GM12878 (cell line): Measurements from ENCODE around the gene DUOXA2. TPM values are rescaled to one million over a fixed set of nuclear protein-coding genes. Genes with fewer than 3 reads are reported as not detected.

Source experiments
- ATAC-seq: fragments of 200-7000 bp; cut with Tn5 transposase; 3 replicates; pipeline ENCODE4 v1.9.1; 2020; ENCODE audit warnings: mild to moderate bottlenecking, moderate library complexity
- BruUV-seq: library from RNA; stranded (reverse); fragments of 400-500 nt; replicated peaks from 2 replicates; lab custom pipeline; 2021; lab: Mats Ljungman, UMichigan
- CTCF ChIA-PET: fragments of 300-600 bp; sonication (Branson Sonifier 250); formaldehyde crosslinking; extraction: SDS; loops from one replicate; lab custom pipeline; 2021; ENCODE audit warnings: inconsistent platforms; lab: Yijun Ruan, JAX
- POLR2A ChIA-PET: fragments of 350-600 bp; formaldehyde crosslinking; extraction: SDS; loops from one replicate; lab custom pipeline; 2021; ENCODE audit warnings: inconsistent platforms; lab: Charles Lee
- RAD21 ChIA-PET: fragments of 300-600 bp; sonication (Branson Sonifier 250); formaldehyde crosslinking; loops from one replicate; lab custom pipeline; 2023; ENCODE audit warnings: antibody characterized with exemption; ENCODE audit not compliant: unreplicated experiment; lab: Charles Lee
- SMC1A ChIA-PET: fragments of 300-600 bp; sonication (Branson Sonifier 250); formaldehyde crosslinking; loops from one replicate; lab custom pipeline; 2023; ENCODE audit not compliant: unreplicated experiment, uncharacterized antibody; lab: Charles Lee
- DNase-seq: peaks from one replicate; pipeline ENCODE4 v3.0.0-alpha.2; 2011; ENCODE audit warnings: low read depth, low spot score
- FAIRE-seq: peaks from 3 replicates; lab custom pipeline; 2011; peaks lifted over from hg19 to GRCh38; lab: Jason Lieb, UNC
- H2AFZ ChIP-seq: 2 replicates; pipeline ENCODE4 v1.6.0; 2011; ENCODE audit warnings: low read depth, low read length, control low read depth; ENCODE audit not compliant: control insufficient read depth
- H3K27ac ChIP-seq: 2 replicates; pipeline ENCODE4 v1.5.1; 2011; ENCODE audit warnings: control low read depth; ENCODE audit not compliant: control insufficient read depth, insufficient read depth
- H3K27me3 ChIP-seq, 2 experiments: replicated peaks in 1 of 2; 2 replicates each; pipeline versions ENCODE4 v1.6.0 to v1.6.1; 2011; ENCODE audit warnings: low read length in 1 of 2; ENCODE audit not compliant: control insufficient read depth in 2 of 2, insufficient read depth in 2 of 2
- H3K36me3 ChIP-seq, 2 experiments: 2 replicates each; pipeline ENCODE4 v1.5.1; 2011; ENCODE audit warnings: low read length in 1 of 2; ENCODE audit not compliant: control insufficient read depth in 2 of 2, insufficient read depth in 2 of 2
- H3K4me1 ChIP-seq: 2 replicates; pipeline ENCODE4 v1.6.1; 2011; ENCODE audit warnings: mild to moderate bottlenecking, low read length, moderate library complexity, mixed read lengths; ENCODE audit not compliant: control insufficient read depth, insufficient read depth
- H3K4me2 ChIP-seq: 2 replicates; pipeline ENCODE4 v1.6.0; 2011; ENCODE audit warnings: control low read depth; ENCODE audit not compliant: control insufficient read depth, insufficient read depth
- H3K4me3 ChIP-seq: fragments of 200-600 bp; sonication (generic); 2 replicates; pipeline ENCODE4 v1.5.1; 2016
- H3K79me2 ChIP-seq: 2 replicates; pipeline ENCODE4 v1.6.0; 2011; ENCODE audit warnings: low read length; ENCODE audit not compliant: control insufficient read depth, insufficient read depth
- H3K9ac ChIP-seq: 2 replicates; pipeline ENCODE4 v1.8.0; 2011; ENCODE audit warnings: low read length, control low read depth, mixed read lengths; ENCODE audit not compliant: control insufficient read depth, insufficient read depth
- H3K9me3 ChIP-seq: replicated peaks from 3 replicates; pipeline ENCODE4 v1.5.1; 2011; ENCODE audit warnings: mild to moderate bottlenecking, low read length; ENCODE audit not compliant: control insufficient read depth, insufficient read depth
- H4K20me1 ChIP-seq: 2 replicates; pipeline ENCODE4 v1.6.0; 2011; ENCODE audit not compliant: control insufficient read depth, insufficient read depth
- HDAC2 ChIP-seq: fragments of 200-600 bp; sonication (generic); IDR thresholded peaks from 2 replicates; pipeline ENCODE4 v1.6.1; 2017
- RBBP5 ChIP-seq: fragments of 200-600 bp; sonication (generic); conservative IDR thresholded peaks from 2 replicates; pipeline ENCODE4 v1.6.1; 2016
- SMC3 ChIP-seq: IDR thresholded peaks from 2 replicates; pipeline ENCODE4 v1.6.1; 2011; ENCODE audit warnings: low read length, improper control_type of control experiment, borderline replicate concordance
- ZBED1 ChIP-seq: IDR thresholded peaks from 2 replicates; pipeline ENCODE4 v1.6.1; 2016; ENCODE audit warnings: borderline replicate concordance
- whole genome bisulfite sequencing: methylation state at CpG from one replicate; pipeline ENCODE4 v1.1.6; 2016; ENCODE audit warnings: low lambda C conversion rate; ENCODE audit not compliant: insufficient replicate concordance, insufficient coverage; ENCODE audit errors: missing lambda C conversion rate; 5-methylcytosine and 5-hydroxymethylcytosine counted together
- in situ Hi-C: fragments of 300-500 bp; cut with MboI; formaldehyde crosslinking; loops from 9 replicates; pipeline ENCODE4 v1.14.3; 2018; ENCODE audit warnings: mixed read lengths
- intact Hi-C: fragments of 100-400 bp; cut with micrococcal nuclease; formaldehyde crosslinking; loops from one replicate; pipeline ENCODE4 v1.14.2; 2022; ENCODE audit not compliant: unreplicated experiment
- polyA plus RNA-seq, 11 experiments: library from polyadenylated mRNA; depleted of rRNA in 4 of 11; unstranded in 6 of 11; stranded (reverse) in 5 of 11; fragments of >200 nt; fragmentation: Nextera tagmentation in 4 of 11; fragmentation: Illumina TruSeq in 1 of 11; extraction: Ambion mirVana in 4 of 11; extraction: Trizol in 1 of 11; gene quantifications; 1 replicate in 1 of 11; 2 replicates in 10 of 11; pipeline versions ENCODE4 v1.2.1 to v1.2.3, GENCODE V29; 2011 to 2016; ENCODE audit warnings: inconsistent platforms in 2 of 11, missing spikeins in 2 of 11, low read depth in 1 of 11
- total RNA-seq, 4 experiments: library from RNA; depleted of rRNA in 3 of 4; stranded (reverse); fragments of >200 nt in 3 of 4; fragmentation: Illumina TruSeq in 1 of 4; extraction: Trizol in 1 of 4; gene quantifications; 2 replicates each; pipeline versions ENCODE4 v1.2.1 to v1.2.3, GENCODE V29; 2013 to 2021
- TF ChIP-seq, protein P1 (sequence below): fragments of 450-650 bp; IDR thresholded peaks from 2 replicates; pipeline ENCODE4 v1.6.1; 2017; ENCODE audit warnings: antibody characterized with exemption, mild to moderate bottlenecking, moderate library complexity
- TF ChIP-seq, protein P2 (sequence below): IDR thresholded peaks from 2 replicates; pipeline ENCODE4 v1.6.1; 2012; ENCODE audit warnings: improper control_type of control experiment, low read depth, low read length; ENCODE audit not compliant: insufficient replicate concordance
- TF ChIP-seq, protein P3 (sequence below): fragments of 450-650 bp; formaldehyde crosslinking; IDR thresholded peaks from 2 replicates; pipeline ENCODE4 v1.4.0; 2022; ENCODE audit warnings: mild to moderate bottlenecking, moderate library complexity
- TF ChIP-seq, protein P4 (sequence below): fragments of 450-650 bp; IDR thresholded peaks from 2 replicates; pipeline ENCODE4 v1.6.1; 2016; ENCODE audit warnings: mild to moderate bottlenecking, moderate library complexity, borderline replicate concordance

The DUOXA2 gene
- total and polyA plus RNA-seq, 10 of the 15 experiments (the other 5 are each of a cell fraction or from before 2014, with no cell fraction given) = not detected

DNA sequence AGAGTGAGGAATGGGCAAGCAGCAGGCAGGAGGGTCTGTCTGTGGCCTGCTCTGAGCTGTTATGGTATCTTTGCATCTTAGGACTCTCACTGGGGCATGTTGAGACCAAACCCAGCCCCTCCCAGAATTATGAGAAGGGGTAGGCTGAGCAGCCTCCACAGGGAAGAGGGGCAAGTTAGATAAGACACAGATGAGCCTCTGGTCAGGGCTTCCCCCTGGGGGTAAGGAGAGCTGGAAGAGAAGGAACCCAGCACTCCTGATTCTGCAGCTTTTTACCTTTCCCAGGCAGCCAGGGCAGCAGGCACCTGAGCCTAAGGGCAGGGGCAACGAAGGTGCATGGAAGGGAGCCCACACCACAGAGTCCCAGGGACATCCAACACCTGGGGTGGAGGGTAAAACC lies 34.9 kb downstream of the DUOXA2 start:
- no peak for ATAC-seq
- Histone ChIP-seq H3K4me1 (no peaks in the 10 kb centered on the region), H3K27ac (no peak overlapping the region), H4K20me1 (no peaks in the 10 kb centered on the region), H3K9ac (no peak overlapping the region), H3K36me3 (no peaks in the 10 kb centered on the region), H3K4me2 (no peak overlapping the region), H2AFZ (no peak overlapping the region), H3K9me3 (no peaks in the 10 kb centered on the region), H3K27me3 (no peaks in the 10 kb centered on the region), H3K79me2 (no peaks in the 10 kb centered on the region), H3K4me3 (no peak overlapping the region)
- 50% methylated on average over 1 of the region's 1 CpG for WGBS
- ChIA-PET RAD21 (no interaction called here), SMC1A (no interaction called here), CTCF (interaction anchor here (1.2 to 1.9 kb wide), 2 partner anchors 14 to 22 kb away, joined by 4 to 6 read pairs; no protein-coding TSS in a partner anchor), POLR2A (no interaction called here)
- FAIRE-seq = no peak
- DNase-seq = no peak
- in situ Hi-C loops = no loop called here
- BruUV-seq = no TSS peak
- intact Hi-C loops = no loop called here
- TF ChIP-seq, protein P1, sequence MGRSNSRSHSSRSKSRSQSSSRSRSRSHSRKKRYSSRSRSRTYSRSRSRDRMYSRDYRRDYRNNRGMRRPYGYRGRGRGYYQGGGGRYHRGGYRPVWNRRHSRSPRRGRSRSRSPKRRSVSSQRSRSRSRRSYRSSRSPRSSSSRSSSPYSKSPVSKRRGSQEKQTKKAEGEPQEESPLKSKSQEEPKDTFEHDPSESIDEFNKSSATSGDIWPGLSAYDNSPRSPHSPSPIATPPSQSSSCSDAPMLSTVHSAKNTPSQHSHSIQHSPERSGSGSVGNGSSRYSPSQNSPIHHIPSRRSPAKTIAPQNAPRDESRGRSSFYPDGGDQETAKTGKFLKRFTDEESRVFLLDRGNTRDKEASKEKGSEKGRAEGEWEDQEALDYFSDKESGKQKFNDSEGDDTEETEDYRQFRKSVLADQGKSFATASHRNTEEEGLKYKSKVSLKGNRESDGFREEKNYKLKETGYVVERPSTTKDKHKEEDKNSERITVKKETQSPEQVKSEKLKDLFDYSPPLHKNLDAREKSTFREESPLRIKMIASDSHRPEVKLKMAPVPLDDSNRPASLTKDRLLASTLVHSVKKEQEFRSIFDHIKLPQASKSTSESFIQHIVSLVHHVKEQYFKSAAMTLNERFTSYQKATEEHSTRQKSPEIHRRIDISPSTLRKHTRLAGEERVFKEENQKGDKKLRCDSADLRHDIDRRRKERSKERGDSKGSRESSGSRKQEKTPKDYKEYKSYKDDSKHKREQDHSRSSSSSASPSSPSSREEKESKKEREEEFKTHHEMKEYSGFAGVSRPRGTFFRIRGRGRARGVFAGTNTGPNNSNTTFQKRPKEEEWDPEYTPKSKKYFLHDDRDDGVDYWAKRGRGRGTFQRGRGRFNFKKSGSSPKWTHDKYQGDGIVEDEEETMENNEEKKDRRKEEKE = no peak
- TF ChIP-seq HDAC2 (no peak), SMC3 (no peak), ZBED1 (no peak), RBBP5 (no peak)
- TF ChIP-seq, protein P2, sequence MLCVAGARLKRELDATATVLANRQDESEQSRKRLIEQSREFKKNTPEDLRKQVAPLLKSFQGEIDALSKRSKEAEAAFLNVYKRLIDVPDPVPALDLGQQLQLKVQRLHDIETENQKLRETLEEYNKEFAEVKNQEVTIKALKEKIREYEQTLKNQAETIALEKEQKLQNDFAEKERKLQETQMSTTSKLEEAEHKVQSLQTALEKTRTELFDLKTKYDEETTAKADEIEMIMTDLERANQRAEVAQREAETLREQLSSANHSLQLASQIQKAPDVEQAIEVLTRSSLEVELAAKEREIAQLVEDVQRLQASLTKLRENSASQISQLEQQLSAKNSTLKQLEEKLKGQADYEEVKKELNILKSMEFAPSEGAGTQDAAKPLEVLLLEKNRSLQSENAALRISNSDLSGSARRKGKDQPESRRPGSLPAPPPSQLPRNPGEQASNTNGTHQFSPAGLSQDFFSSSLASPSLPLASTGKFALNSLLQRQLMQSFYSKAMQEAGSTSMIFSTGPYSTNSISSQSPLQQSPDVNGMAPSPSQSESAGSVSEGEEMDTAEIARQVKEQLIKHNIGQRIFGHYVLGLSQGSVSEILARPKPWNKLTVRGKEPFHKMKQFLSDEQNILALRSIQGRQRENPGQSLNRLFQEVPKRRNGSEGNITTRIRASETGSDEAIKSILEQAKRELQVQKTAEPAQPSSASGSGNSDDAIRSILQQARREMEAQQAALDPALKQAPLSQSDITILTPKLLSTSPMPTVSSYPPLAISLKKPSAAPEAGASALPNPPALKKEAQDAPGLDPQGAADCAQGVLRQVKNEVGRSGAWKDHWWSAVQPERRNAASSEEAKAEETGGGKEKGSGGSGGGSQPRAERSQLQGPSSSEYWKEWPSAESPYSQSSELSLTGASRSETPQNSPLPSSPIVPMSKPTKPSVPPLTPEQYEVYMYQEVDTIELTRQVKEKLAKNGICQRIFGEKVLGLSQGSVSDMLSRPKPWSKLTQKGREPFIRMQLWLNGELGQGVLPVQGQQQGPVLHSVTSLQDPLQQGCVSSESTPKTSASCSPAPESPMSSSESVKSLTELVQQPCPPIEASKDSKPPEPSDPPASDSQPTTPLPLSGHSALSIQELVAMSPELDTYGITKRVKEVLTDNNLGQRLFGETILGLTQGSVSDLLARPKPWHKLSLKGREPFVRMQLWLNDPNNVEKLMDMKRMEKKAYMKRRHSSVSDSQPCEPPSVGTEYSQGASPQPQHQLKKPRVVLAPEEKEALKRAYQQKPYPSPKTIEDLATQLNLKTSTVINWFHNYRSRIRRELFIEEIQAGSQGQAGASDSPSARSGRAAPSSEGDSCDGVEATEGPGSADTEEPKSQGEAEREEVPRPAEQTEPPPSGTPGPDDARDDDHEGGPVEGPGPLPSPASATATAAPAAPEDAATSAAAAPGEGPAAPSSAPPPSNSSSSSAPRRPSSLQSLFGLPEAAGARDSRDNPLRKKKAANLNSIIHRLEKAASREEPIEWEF = no peak
- TF ChIP-seq, protein P3, sequence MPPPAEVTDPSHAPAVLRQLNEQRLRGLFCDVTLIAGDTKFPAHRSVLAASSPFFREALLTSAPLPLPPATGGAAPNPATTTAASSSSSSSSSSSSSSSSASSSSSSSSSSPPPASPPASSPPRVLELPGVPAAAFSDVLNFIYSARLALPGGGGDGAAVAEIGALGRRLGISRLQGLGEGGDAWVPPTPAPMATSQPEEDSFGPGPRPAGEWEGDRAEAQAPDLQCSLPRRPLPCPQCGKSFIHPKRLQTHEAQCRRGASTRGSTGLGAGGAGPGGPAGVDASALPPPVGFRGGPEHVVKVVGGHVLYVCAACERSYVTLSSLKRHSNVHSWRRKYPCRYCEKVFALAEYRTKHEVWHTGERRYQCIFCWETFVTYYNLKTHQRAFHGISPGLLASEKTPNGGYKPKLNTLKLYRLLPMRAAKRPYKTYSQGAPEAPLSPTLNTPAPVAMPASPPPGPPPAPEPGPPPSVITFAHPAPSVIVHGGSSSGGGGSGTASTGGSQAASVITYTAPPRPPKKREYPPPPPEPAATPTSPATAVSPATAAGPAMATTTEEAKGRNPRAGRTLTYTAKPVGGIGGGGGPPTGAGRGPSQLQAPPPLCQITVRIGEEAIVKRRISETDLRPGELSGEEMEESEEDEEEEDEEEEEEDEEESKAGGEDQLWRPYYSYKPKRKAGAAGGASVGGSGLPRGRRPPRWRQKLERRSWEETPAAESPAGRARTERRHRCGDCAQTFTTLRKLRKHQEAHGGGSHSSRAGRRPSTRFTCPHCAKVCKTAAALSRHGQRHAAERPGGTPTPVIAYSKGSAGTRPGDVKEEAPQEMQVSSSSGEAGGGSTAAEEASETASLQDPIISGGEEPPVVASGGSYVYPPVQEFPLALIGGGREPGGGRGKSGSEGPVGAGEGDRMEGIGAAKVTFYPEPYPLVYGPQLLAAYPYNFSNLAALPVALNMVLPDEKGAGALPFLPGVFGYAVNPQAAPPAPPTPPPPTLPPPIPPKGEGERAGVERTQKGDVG (CRISPR knock-in tag) = no peak
- TF ChIP-seq, protein P4, sequence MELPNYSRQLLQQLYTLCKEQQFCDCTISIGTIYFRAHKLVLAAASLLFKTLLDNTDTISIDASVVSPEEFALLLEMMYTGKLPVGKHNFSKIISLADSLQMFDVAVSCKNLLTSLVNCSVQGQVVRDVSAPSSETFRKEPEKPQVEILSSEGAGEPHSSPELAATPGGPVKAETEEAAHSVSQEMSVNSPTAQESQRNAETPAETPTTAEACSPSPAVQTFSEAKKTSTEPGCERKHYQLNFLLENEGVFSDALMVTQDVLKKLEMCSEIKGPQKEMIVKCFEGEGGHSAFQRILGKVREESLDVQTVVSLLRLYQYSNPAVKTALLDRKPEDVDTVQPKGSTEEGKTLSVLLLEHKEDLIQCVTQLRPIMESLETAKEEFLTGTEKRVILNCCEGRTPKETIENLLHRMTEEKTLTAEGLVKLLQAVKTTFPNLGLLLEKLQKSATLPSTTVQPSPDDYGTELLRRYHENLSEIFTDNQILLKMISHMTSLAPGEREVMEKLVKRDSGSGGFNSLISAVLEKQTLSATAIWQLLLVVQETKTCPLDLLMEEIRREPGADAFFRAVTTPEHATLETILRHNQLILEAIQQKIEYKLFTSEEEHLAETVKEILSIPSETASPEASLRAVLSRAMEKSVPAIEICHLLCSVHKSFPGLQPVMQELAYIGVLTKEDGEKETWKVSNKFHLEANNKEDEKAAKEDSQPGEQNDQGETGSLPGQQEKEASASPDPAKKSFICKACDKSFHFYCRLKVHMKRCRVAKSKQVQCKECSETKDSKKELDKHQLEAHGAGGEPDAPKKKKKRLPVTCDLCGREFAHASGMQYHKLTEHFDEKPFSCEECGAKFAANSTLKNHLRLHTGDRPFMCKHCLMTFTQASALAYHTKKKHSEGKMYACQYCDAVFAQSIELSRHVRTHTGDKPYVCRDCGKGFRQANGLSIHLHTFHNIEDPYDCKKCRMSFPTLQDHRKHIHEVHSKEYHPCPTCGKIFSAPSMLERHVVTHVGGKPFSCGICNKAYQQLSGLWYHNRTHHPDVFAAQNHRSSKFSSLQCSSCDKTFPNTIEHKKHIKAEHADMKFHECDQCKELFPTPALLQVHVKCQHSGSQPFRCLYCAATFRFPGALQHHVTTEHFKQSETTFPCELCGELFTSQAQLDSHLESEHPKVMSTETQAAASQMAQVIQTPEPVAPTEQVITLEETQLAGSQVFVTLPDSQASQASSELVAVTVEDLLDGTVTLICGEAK = no peak
